DOHH2 (cell line): ENCODE data around the gene C5orf58.

Experiments used
- H3F3A ChIP-seq: fragments of 200-600 bp; sonication (generic), shearing (Covaris generic); 2 replicates; pipeline ENCODE4 v1.6.0; 2016; ENCODE audit warnings: antibody characterized with exemption, mild to moderate bottlenecking; ENCODE audit not compliant: control insufficient read depth, insufficient read depth
- H3K27ac ChIP-seq: fragments of 200-600 bp; sonication (generic); 2 replicates; pipeline ENCODE4 v1.5.1; 2014; ENCODE audit warnings: low read depth, mild to moderate bottlenecking, low read length, moderate library complexity
- H3K27me3 ChIP-seq: fragments of 200-600 bp; sonication (generic); 2 replicates; pipeline ENCODE4 v1.6.1; 2014; ENCODE audit warnings: mild to moderate bottlenecking, low read length, mixed read lengths; ENCODE audit not compliant: control insufficient read depth
- H3K36me3 ChIP-seq: fragments of 200-600 bp; sonication (generic); 2 replicates; pipeline ENCODE4 v1.6.1; 2014; ENCODE audit warnings: mild to moderate bottlenecking, low read length, moderate library complexity, mixed read lengths; ENCODE audit not compliant: control insufficient read depth
- H3K4me1 ChIP-seq: fragments of 200-600 bp; sonication (generic); 2 replicates; pipeline ENCODE4 v1.6.1; 2014; ENCODE audit warnings: mild to moderate bottlenecking, low read length, mixed read lengths; ENCODE audit not compliant: control insufficient read depth
- H3K4me2 ChIP-seq: fragments of 200-600 bp; sonication (generic); 2 replicates; pipeline ENCODE4 v1.6.0; 2014; ENCODE audit warnings: mild to moderate bottlenecking, low read length, moderate library complexity
- H3K4me3 ChIP-seq: fragments of 200-600 bp; sonication (generic); 2 replicates; pipeline ENCODE4 v1.5.1; 2014; ENCODE audit warnings: mild to moderate bottlenecking, low read length, mixed read lengths
- H3K79me2 ChIP-seq: fragments of 200-600 bp; sonication (generic); 2 replicates; pipeline ENCODE4 v1.6.1; 2014; ENCODE audit warnings: mild to moderate bottlenecking, low read length, mixed read lengths; ENCODE audit not compliant: control insufficient read depth
- H3K9me2 ChIP-seq: fragments of 200-600 bp; sonication (generic); replicated peaks from 2 replicates; pipeline ENCODE4 v1.6.1; 2014; ENCODE audit warnings: mild to moderate bottlenecking, low read length, mixed read lengths; ENCODE audit not compliant: control insufficient read depth
- H3K9me3 ChIP-seq: fragments of 200-600 bp; sonication (generic); 2 replicates; pipeline ENCODE4 v1.6.1; 2014; ENCODE audit warnings: antibody characterized with exemption, low read length, mixed read lengths; ENCODE audit not compliant: control insufficient read depth, insufficient read depth
- H4K20me1 ChIP-seq: fragments of 200-600 bp; sonication (generic); 2 replicates; pipeline ENCODE4 v1.6.0; 2014; ENCODE audit warnings: low read depth, mild to moderate bottlenecking, antibody characterized with exemption, low read length, moderate library complexity; ENCODE audit not compliant: control insufficient read depth, insufficient read depth
- EZH2phosphoT487 ChIP-seq: fragments of 200-600 bp; sonication (generic); IDR thresholded peaks from 2 replicates; pipeline ENCODE4 v1.6.1; 2017; ENCODE audit warnings: borderline replicate concordance, mild to moderate bottlenecking, antibody characterized with exemption, low read length, moderate library complexity, mixed read lengths
- TF ChIP-seq, protein P1 (sequence below): fragments of 200-600 bp; sonication (generic); IDR thresholded peaks from one replicate; pipeline ENCODE4 v1.5.1; 2014; ENCODE audit warnings: antibody characterized with exemption, mild to moderate bottlenecking, low read depth, low read length; ENCODE audit not compliant: poor library complexity, severe bottlenecking

Gene C5orf58

GRCh38 chr5:170226661-170227060 is 6.1 kb upstream of the C5orf58 start:
- H3K4me3 ChIP-seq, result no peak overlapping the region

GRCh38 chr5:170228762-170229435 is 3.9 kb upstream of the C5orf58 start:
- TF ChIP-seq EZH2phosphoT487, result no peak
- TF ChIP-seq, protein P1, sequence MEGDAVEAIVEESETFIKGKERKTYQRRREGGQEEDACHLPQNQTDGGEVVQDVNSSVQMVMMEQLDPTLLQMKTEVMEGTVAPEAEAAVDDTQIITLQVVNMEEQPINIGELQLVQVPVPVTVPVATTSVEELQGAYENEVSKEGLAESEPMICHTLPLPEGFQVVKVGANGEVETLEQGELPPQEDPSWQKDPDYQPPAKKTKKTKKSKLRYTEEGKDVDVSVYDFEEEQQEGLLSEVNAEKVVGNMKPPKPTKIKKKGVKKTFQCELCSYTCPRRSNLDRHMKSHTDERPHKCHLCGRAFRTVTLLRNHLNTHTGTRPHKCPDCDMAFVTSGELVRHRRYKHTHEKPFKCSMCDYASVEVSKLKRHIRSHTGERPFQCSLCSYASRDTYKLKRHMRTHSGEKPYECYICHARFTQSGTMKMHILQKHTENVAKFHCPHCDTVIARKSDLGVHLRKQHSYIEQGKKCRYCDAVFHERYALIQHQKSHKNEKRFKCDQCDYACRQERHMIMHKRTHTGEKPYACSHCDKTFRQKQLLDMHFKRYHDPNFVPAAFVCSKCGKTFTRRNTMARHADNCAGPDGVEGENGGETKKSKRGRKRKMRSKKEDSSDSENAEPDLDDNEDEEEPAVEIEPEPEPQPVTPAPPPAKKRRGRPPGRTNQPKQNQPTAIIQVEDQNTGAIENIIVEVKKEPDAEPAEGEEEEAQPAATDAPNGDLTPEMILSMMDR, result no peak
- Histone ChIP-seq H3K36me3 (no peaks in the 10 kb centered on the region), H3K9me3 (no peaks in the 10 kb centered on the region), H3K27ac (no peak overlapping the region), H3K27me3 (peaks cover 7% of the 10 kb centered on the region), H3F3A (no peaks in the 10 kb centered on the region), H3K4me3 (no peak overlapping the region), H3K79me2 (no peaks in the 10 kb centered on the region), H4K20me1 (no peaks in the 10 kb centered on the region), H3K4me1 (no peaks in the 10 kb centered on the region), H3K4me2 (no peak overlapping the region), H3K9me2 (no peaks in the 10 kb centered on the region)

More at GRCh38 chr5:170226661-170227060, 6.1 kb upstream of the C5orf58 start:
- Histone ChIP-seq H3K9me2 (no peaks in the 10 kb centered on the region), H3K27ac (no peak overlapping the region), H4K20me1 (no peaks in the 10 kb centered on the region), H3K4me1 (no peaks in the 10 kb centered on the region), H3K4me2 (no peak overlapping the region), H3K79me2 (no peaks in the 10 kb centered on the region), H3K9me3 (no peaks in the 10 kb centered on the region), H3K36me3 (no peaks in the 10 kb centered on the region), H3F3A (no peaks in the 10 kb centered on the region), H3K27me3 (peaks cover 7% of the 10 kb centered on the region)
- TF ChIP-seq, protein P1, result no peak
- TF ChIP-seq EZH2phosphoT487, result no peak

- no peak overlapping the region for H3K27ac ChIP-seq
- H3F3A ChIP-seq, result no peaks in the 10 kb centered on the region
- TF ChIP-seq, protein P1, result no peak
- TF ChIP-seq EZH2phosphoT487, result no peak
- no peaks in the 10 kb centered on the region for H3K4me1 ChIP-seq
- no peaks in the 10 kb centered on the region for H3K79me2 ChIP-seq
- no peaks in the 10 kb centered on the region for H3K9me2 ChIP-seq
- H4K20me1 ChIP-seq, result no peaks in the 10 kb centered on the region
- no peaks in the 10 kb centered on the region for H3K9me3 ChIP-seq
- H3K4me2 ChIP-seq, result no peak overlapping the region
- no peaks in the 10 kb centered on the region for H3K36me3 ChIP-seq
- peaks cover 15% of the 10 kb centered on the region for H3K27me3 ChIP-seq
- no peak overlapping the region for H3K4me3 ChIP-seq
These were observed 640 bp downstream of the C5orf58 start for GRCh38 chr5:170233358-170233892.
